ENCODE data around the gene HSPG2.
"Not testable (repeated sequence)": the region's sequence is repeated elsewhere in the genome, so short reads cannot be mapped to it uniquely, and the experiment has no call there.

Gene HSPG2

DNA sequence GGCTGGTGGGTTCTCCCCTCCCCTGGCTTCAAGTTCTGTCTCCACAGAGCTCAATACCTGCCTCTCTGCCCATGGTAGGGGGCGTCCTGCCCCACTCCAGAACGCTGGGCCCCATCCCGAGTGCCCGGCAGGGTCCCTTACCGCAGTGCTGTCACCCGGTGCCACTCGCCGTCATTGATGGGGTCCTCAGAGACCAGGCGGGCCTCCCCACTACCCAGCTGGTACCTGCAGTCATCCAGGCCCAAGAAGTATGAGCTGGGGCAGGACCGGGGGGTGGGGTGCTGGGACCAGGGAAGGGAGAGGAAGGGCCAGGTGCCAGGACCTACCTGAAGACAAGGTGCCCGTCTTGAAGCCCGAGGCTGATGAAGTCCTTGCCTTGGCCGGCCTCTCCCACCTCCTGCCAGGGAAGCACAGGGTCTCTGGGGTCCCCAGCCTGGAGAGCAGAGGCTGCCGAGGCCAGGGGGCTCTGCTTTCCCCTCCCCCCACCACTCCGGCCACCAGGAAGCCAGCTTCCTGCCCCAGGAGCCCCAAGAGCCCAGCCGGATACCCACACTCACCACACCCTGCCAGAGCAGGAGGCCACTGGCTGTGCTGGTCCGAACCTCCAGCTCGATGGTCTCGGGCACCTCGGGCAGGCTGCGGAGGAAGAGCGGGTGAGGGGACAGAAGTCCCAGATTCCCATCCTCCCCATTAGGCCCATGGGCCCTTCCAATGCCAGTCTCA, 113.0 kb downstream of the HSPG2 start:
- no peak for FAIRE-seq

GRCh38 chr1:21823206-21823979, 113.7 kb downstream of the HSPG2 start:
- no peak for FAIRE-seq

GRCh38 chr1:21822349-21822748, 114.8 kb downstream of the HSPG2 start:
- no peak for FAIRE-seq

DNA sequence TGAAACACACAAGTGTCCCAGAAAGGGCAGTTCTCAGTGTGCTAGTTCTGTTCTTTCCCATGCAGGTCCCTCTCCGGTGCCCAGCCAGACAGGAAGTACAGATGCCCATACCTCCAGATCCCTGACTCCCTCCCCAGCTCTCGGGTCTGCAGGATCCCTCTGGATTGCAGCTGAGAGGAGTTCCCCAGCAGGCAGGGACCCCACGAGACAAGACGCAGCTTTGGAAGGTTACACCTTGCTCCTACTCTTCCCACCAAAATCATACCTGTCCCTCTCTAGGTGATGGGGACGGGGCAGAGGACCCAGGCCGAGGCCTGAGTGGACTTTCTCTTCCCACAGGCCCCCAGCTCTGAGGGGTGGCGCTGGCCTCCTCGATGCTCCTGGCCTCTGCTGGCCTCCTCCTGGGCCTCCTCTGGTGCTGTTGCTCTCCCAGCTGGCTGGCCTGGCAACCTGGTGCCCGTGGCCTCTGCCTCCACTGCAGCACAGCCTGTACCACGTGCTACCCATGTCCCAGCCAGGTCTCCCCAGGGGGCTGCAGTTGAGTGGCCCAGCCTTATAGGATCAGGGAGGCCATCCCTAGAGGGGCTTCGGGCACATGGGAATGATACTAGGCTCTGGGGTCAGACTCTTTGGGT, 115.6 kb downstream of the HSPG2 start:
- FAIRE-seq: no peak

DNA sequence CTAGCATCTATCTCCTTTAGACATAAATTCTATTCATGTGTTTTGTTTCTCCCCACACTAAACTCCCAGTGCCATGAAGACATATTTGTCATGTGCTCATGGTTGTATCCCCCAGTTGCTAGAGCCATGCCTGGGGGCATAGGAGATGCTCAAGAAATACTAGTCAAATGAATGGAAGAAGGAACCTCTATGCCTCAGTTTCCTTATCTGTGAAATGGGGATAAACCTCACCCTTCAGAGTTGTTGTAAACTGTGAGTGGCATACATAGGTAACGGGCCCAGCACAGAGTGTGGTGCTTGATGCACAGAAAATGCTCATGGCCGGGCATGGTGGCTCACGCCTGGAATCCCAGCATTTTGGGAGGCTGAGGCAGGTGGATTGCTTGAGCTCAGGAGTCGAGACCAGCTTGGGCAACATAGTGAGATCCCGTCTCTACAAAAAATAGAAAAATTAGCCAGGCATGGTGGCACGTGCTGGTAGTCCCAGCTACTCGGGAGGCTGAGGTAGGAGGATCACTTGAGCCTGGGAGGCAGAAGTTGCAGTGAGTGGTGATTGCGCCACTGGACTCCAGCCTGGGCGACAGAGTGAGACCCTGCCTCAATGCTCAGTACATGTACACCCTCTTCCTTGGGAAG, 116.4 kb downstream of the HSPG2 start:
- no peak for FAIRE-seq

- FAIRE-seq: no peak
Measured at GRCh38 chr1:21818656-21819055, 118.5 kb downstream of the HSPG2 start.

DNA sequence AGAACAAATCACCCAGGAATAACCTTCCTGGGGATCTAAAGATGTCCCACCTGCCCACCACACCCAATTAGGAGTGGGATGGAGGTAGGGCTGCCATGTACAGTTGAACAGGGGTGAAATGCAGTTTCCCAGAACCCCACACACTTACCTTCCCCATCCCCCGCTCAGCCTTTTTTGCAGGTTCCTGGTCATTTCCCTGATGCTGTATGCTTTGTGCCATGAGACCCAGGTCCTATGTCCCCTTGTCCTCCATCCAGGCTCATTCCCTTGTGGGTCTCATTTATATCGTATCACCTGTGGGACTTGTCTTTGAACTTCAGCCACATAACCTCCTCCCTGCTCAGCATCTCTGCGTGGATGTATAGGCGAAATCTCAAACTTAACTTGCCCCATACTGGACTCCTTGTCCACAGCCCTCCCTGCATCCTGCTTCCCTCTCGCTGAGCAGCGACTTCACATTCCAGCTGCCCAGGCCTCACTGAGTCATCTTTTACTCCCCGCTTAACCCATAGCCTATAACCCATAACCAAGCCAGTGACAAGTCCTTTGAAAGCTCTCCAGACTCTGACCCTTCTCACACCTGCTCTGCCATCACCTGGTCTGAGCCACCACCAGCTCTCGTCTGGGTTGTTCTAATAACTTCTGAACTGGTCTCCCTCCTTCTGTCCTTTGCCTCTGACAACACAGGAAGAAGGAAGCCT, 120.4 kb downstream of the HSPG2 start:
- FAIRE-seq: no peak

- FAIRE-seq: no peak
Measured at GRCh38 chr1:21815724-21816321, 121.3 kb downstream of the HSPG2 start.

GRCh38 chr1:21814981-21815582, 122.0 kb downstream of the HSPG2 start:
- no peak for FAIRE-seq

- no peak for FAIRE-seq
Measured at GRCh38 chr1:21814241-21814918, 122.7 kb downstream of the HSPG2 start.

DNA sequence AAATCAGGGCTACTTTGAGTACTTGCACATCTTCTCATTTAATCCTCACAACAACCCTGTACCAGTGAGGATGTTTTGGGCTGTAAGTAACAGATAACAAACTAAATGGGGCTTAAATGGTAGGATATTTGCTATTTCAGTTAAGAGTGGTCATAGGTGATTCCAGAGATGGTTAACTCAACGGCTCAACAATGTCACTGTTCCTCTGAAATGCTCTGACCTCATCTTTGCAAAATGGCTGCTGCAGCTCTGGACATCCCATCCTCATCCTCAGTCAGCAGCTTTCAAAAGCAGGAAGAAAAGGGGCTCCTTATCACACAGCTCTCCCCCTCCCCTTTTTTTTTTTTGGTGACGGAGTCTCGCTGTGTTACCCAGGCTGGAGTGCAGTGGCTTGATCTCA, 123.6 kb downstream of the HSPG2 start:
- FAIRE-seq: no peak

DNA sequence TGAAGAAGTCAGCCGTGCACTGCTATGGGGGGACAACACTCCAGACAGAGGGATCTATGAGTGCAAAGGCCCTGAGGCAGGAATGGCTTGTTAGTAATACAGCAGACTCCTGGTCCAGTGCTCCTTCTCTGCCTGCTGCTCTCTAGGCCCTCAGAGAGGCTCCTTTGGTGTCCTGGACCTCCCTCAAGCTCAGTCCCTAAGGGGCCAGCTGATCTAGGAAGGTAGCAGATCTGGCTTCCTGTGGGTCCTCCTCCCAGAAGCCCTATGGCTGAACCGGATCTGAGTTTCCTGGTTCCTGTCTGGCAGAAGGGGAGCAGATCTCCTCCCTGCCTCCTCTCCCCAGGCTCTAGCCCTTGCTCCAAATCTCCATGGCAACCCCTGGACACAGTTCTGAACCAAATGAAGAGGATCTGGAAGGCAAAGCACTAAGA, 125.2 kb downstream of the HSPG2 start, which contains the start of gene LDLRAD2:
Gene LDLRAD2, plus strand, starts transcription at position 391 of the 431 bp plus-strand sequence. CDS start 187 bp downstream, outside the sequence.
- no peak for FAIRE-seq

GRCh38 chr1:21804536-21804935, 132.6 kb downstream of the HSPG2 start:
- FAIRE-seq: no peak

GRCh38 chr1:21801100-21801499, 136.0 kb downstream of the HSPG2 start:
- no peak for FAIRE-seq

- FAIRE-seq: no peak
Measured at GRCh38 chr1:21799730-21800129, 137.4 kb downstream of the HSPG2 start.

DNA sequence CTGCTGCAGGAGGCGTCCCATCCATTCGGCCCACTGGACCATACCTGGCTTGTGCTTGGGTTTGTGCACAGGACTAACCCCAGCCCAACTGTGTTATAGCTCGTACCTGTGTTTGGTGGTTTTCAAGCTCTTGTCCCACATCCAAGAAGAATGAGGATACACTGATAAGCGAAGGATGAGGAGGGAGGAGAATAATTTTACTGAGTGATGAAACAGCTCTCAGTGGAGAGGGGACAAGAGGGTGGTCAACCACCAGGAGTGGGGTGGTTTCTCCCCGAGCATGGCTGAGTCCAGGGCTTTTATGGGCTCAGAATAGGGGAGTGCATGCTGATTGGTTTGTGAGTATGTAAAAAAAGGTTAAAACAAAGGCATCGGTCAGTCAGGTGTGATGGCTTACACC, 142.0 kb downstream of the HSPG2 start:
- no peak for FAIRE-seq

DNA sequence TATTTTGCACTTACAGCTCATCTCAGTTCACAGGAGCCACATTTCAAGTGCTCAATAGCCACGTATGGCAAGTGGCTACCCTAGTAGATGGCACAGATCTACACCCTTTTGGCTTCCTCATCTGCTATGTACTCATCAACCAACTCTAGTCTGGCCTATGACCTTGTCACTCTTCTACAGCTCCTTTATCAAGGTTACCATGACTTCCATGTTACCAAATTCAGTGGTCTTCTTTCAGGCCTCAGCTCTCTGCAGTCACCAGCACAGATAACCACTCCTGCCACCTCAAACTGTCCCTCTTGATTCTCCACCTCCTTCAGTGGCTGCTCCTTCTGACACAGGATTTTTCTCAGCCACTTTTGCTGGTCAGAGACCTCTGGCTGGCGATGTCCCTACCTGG, 142.5 kb downstream of the HSPG2 start:
- no peak for FAIRE-seq

DNA sequence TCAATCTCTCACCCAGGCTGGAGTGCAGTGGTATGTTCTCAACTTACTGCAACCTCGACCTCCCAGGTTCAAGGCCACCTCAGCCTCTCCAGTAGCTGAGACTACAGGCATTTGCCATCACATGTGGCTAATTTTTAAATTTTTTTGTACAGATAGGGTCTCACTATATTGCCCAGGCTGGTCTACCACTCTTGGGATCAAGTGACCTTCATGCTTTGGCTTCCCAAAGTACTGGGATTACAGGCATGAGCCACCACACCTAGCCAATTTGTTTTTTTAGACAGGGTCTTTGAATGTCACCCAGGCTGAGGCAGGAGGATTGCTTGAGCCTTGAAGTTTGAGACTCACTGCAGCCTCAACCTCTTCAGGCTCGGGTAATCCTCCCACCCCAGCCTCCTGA, 144.0 kb downstream of the HSPG2 start:
- FAIRE-seq: no peak

- FAIRE-seq: no peak
Measured at GRCh38 chr1:21786640-21787039, 150.5 kb downstream of the HSPG2 start.

DNA sequence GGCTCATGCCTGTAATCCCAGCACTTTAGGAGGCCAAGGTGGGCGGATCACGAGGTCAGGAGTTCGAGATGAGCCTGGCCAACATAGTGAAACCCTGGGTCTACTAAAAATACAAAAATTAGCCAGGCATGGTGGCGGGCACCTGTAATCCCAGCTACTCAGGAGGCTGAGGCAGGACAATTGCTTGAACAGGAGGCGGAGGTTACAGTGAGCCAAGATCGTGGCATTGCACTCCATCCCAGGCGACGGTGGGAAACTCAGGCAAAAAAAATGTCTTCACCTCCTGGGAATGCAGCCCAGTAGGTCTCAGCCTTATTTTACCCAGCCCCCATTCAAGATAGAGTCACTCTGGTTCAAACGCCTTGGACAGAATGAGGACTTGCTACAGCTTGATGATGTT, 151.3 kb downstream of the HSPG2 start:
- not testable (repeated sequence) for FAIRE-seq

Measured in endometrium (tissue), 2 donors.